T-helper 22 cell (primary cell): Measurements from ENCODE around the gene TXNDC9.
"Not testable (repeated sequence)": the region's sequence is repeated elsewhere in the genome, so short reads cannot be mapped to it uniquely, and the experiment has no call there.

ENCODE experiments used
- DNase-seq: peaks from one replicate; pipeline ENCODE4 v3.0.0-alpha.2; 2020; ENCODE audit warnings: low read depth

Gene TXNDC9

DNA sequence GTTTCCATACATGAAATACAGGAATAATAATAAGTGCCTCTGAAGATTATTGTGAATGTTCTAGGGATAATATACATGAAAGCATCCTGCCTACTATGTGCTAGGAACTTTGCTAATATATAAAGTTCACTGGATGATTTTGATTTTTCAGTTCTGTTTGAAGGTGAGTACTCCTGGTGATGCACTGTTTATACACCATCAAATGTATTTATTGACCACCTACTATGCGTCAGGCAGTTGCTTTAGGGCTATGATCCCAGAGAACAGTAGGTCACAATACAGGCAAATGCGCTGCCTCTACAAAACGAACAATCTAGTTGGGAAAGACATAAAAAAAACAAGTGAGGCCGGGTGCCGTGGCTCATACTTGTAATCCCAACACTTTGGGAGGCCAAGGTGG lies 10.7 kb downstream of the TXNDC9 start:
- DNase-seq, result no peak

DNA sequence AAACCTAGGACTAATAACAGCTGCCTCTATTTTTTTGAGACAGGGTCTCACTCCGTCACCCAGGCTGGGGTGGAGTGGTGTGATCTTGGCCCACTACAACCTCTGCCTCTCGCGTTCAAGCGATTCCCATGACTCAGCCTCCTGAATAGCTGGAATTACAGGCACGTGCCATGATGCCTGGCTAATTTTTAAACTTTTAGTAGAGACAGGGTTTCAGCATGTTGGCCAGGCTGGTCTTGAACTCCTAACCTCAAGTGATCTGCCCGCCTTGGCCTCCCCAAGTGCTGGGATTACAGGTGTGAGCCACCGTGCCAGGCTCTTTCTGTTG lies 18.3 kb downstream of the TXNDC9 start:
- not testable (repeated sequence) for DNase-seq

- no peak for DNase-seq
These were observed 18.8 kb downstream of the TXNDC9 start for GRCh38 chr2:99317161-99317872.

DNA sequence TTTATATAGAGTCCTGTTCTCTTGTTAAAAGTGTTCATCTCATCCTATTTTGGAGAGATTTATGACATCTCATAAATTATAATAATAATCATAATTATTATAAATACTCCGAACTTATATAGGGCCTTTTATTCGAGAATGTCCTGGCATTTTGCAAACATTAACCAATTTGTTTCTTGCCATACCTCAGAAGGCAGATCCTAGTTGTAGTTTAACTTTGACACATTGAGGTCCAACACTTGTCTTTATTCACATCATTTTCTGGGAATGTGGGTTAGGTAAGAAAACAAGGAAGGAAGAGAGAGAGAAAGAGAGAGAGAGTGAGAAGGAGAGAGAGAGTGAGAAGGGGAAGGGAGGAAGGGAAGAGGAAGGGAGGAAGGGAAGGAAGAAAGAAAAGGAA lies 35.0 kb downstream of the TXNDC9 start, which contains the start of gene LYG1:
LYG1 (minus strand) TSS at position 101 of the 400 bp plus-strand sequence. CDS start 5,527 bp downstream, outside the sequence.
- not testable (repeated sequence) for DNase-seq

DNA sequence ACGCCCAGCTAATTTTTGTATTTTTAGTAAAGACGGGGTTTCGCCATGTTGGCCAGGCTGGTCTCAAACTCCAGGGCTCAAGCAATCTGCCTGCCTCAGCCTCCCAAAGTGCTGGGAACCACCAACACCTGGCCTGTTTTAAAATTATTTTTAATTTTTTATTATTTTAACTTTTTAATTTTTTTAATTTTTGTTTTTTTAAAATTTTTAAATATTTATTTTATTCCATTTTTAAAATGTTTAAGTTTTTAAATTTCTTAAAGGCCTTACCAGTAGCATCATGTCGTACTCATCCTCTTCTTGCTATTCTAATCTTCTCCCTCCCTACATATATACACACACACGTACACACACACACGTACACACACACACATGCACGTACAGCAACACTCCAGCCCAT lies 36.6 kb downstream of the TXNDC9 start:
- DNase-seq, result no peak

GRCh38 chr2:99297994-99298393 lies 38.1 kb downstream of the TXNDC9 start:
- no peak for DNase-seq

- no peak for DNase-seq
These were observed 50.6 kb downstream of the TXNDC9 start for GRCh38 chr2:99285526-99285925.

DNA sequence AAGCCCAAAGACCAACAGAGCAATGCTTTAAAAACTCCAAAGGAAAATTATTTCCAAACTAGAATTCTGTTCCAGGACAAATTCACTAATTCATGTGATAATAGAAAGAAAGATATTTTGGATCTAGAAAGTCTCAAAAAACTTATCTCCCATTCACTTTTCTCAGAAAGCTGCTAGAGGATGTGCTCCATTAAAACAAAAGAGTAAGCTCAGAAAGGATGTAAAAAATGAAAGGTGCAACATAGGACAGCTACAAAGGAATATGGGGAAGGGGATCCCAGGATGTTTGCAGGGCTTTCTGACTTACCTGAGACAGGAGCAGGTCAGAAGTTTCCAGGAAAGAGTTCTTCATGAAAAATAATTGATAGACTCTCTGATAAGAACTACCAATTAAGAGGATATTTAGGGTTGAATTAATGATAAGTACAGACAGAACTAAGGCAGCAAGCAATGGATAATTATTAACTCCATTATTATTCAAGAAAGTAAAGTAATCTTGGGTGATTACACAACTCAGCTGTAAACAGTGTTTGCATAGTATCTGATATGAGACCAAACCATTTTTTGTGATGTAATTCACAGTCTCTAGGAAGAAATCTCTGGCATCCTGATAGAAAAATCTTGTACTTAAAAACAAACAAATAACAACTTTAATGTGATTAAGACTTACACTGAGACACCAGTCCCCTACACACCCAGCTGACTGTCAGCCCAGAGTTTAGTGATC lies 56.0 kb downstream of the TXNDC9 start:
- DNase-seq, result no peak

DNA sequence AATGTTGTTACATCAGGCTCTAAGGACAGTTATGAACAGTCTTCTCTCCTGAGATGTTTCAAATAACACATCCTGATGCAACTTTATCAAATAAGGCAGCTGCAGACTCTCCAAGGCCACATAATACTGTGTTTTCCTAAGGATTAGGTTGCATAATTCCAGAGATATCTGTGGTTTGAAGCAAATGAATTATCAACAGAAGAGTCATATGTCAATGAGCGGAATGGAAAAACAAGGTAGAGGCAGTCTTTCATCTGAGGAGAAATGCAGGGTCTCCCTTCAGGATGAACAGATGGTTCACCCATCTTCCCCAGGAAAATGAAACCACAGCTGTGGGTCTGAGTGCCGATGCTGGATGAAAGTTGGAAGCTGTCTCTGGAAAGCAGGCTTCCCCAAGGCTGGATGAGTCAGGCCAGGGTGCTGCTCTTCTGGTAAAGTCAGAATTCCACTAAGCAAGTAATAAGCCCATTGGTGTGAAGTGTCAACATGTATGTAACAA lies 57.3 kb downstream of the TXNDC9 start:
- no peak for DNase-seq

DNA sequence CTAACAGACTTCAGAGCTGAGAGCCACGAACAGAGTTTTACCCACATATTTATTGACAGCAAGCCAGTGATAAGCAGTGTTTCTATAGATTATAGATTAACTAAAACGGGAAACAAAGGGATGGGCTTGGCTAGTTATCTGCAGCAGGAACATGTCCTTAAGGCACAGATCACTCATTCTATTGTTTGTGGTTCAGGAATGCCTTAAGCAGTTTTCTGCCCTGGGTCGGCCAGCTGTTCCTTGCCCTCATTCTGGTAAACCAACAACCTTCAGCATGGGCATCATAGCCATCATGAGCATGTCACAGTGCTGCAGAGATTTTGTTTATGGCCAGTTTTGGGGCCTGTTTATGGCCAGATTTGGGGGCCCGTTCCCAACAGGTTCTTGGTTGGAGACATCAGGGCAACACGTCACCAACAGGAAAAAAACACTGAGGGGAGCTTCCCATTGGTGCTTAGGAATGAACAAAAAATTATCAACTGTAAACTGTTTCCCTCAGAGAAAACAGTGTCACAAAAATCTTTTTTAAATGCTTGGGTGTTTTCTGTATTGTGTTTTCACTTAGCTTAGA lies 57.9 kb downstream of the TXNDC9 start:
- DNase-seq, result not testable (repeated sequence)

GRCh38 chr2:99275882-99276281 lies 60.3 kb downstream of the TXNDC9 start:
- DNase-seq, result no peak
